ENCODE results near the gene TMC8.

GRCh38 chr17:78124081-78124835 is 6.3 kb upstream of the TMC8 start:
- TF ChIP-seq POLR2A (IDR thresholded peaks at IDR 0.05): no peak
- TF ChIP-seq EP300 (IDR thresholded peaks at IDR 0.05): no peak

All from stomach (tissue), 4 donors.